Ecto neural progenitor cell (in vitro differentiated cells): ENCODE results near the gene ENTPD7.
A peak's percentile ranks its signal among the peaks of the same experiment; 100 is the strongest.
"Not testable (repeated sequence)": the region's sequence is repeated elsewhere in the genome, so short reads cannot be mapped to it uniquely, and the experiment has no call there.

Experiments
- DNase-seq: peaks from one replicate; pipeline ENCODE4 v3.0.0-alpha.2; 2018; ENCODE audit warnings: low spot score

Gene ENTPD7

GRCh38 chr10:99685597-99685967, 26.3 kb downstream of the ENTPD7 start:
- DNase-seq, result no peak

- no peak for DNase-seq
These were observed 30.2 kb downstream of the ENTPD7 start for GRCh38 chr10:99689461-99689860.

GRCh38 chr10:99693933-99694583, 34.7 kb downstream of the ENTPD7 start:
- DNase-seq, result no peak

- DNase-seq, result no peak
These were observed 36.5 kb downstream of the ENTPD7 start for GRCh38 chr10:99695761-99696160.

DNA sequence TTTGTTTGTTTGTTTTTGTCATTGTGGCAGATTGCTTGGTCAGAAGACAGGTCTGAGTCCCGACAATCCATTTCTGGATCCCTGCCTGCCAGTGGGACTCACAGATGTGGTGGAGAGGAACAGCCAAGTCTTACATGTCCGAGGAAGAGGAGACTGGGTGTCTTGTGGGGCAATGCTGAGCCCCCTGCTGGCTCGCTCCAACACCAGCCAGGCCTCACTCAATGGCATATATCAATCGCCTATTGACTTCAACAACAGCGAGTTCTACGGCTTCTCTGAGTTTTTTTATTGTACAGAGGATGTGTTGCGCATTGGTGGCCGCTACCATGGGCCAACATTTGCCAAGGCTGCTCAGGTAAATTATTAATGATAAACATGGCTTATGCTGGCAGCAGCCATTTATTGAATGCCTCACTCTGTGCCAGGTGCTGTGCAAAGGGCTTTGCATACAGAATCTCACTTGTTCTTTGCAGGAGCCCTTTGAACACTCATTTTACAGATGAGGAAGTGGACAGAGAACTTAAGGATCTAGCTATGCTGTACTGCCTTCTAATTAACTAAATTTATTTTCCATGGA, 39.3 kb downstream of the ENTPD7 start:
- no peak for DNase-seq

GRCh38 chr10:99700649-99701048, 41.3 kb downstream of the ENTPD7 start:
- DNase-seq, result no peak

- DNase-seq, result no peak
These were observed 49.2 kb downstream of the ENTPD7 start for GRCh38 chr10:99708428-99709012.

DNA sequence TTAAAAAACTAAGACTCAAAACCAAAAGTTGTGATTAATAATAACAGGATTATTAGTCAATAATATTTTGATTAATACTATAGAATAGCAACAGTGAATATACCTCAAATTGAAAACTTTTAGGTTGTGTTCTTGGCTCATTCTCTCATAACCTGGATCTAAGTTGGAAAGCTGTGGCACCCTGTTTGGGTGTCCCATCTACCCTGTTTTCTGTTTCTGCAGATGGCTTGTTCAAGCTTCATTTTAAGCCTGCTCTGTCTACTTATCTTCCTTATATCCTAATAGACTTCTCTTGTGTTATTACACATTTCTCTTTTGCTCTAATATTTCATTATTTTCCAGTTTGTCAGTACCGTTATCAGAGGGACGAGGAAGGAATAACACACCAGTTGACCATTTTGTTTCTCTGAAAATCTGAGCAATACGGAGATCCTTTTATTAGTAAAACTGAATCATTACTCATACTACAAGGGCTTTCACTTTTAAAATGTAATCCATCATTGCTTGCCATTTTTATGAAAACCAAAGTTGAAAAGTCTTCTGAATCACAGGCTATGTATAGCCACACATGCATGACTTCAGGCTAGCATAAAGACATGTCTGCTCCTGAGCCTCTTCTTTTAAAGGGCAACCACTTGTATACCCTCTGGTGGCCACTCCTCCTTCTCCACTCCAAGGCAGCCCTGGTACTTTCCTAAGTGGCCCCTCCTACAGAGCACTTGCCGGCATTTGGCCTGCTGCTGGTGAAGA, 50.3 kb downstream of the ENTPD7 start:
- no peak for DNase-seq

- no peak for DNase-seq
These were observed 51.9 kb downstream of the ENTPD7 start for GRCh38 chr10:99711129-99711719.

- DNase-seq, result no peak
These were observed 55.1 kb downstream of the ENTPD7 start for GRCh38 chr10:99714446-99714845.

DNA sequence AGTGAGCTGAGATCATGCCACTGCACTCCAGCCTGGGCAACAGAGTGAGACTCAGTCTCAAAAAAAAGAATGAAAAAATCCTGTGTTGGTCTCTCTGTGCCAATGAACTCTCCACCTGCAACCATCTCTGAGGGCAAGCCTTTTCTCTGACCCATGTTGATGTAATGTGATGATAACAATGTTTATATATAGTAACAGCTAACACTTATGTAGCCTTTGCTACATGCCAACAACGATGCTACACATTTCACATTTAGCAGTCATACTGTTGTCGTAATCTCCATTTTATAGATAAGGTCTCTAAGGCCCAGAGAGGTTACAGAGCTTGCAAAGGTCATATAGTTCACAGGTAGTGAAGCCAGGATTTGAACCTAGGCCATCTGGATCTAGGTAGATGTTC, 61.1 kb downstream of the ENTPD7 start:
- DNase-seq, result no peak

- DNase-seq, result no peak
These were observed 70.7 kb downstream of the ENTPD7 start for GRCh38 chr10:99730026-99730425.

- no peak for DNase-seq
These were observed 72.2 kb downstream of the ENTPD7 start for GRCh38 chr10:99731306-99732032.

DNA sequence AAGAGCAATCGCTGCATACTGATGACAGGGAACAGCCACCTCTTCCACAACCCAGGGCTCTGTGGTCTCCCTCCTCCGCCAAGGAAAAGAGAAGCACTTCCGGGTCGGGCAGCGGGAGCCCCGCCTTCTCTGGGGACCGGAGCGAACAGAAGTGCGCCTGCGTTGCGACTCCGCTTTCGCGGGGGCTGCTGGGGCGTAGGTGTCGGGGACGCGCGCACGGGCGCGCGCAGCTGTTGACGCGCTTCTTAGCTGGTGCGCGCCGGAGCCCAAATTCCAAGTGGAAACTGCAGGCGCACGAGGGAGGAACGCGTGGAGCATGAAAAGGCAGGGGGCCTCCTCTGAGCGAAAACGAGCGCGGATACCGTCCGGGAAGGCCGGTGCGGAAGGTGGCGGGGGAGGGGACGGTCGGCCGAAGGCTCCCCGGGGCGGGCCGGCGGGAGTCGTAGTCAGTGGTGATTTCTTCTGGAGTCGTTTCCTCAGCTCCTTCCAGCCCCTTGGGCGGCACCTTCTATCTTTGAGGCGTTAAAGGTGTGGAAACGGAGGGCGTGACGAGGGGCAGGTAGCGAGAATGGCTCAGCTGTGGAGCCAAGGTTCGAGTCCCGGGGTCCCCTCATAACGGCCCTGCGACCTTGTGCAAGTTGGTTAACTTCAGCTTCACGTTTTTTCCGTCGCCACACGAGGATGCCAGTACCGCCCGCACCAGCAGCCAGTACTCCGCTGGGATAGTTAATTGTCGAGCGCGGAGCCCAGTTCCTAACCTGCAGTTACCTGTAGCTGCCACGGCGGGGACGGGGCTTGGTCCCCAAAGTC, 72.9 kb downstream of the ENTPD7 start, which contains the start of the genes COX15 and CUTC:
Gene COX15, minus strand, starts transcription at position 95 of the 810 bp plus-strand sequence. Its CDS starts 78 bp downstream, at position 17.
Gene CUTC, plus strand, starts transcription at position 202 of the 810 bp plus-strand sequence. Its CDS starts 115 bp downstream, at position 317.
- DNase-seq, result peak; percentile 97

GRCh38 chr10:99733366-99733765, 74.1 kb downstream of the ENTPD7 start:
- DNase-seq, result no peak

DNA sequence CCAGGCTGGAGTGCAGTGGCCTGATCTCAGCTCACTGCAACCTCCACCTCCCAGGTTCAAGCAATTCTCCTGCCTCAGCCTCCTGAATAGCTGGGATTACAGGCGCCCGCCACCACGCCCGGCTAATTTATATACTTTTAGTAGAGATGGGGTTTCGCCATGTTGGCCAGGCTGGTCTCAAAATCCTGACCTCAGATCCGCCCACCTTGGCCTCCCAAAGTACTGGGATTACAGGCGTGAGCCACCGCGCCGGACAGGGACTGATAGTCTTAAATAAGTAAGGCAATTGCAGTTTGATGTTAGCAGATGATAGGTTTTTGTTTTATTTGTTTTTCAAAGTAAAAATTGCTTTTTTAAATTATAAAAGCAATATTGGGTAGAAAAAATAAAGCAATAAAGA, 74.8 kb downstream of the ENTPD7 start:
- DNase-seq, result not testable (repeated sequence)

GRCh38 chr10:99740260-99740659, 81.0 kb downstream of the ENTPD7 start:
- DNase-seq, result no peak

GRCh38 chr10:99740933-99741559, 81.7 kb downstream of the ENTPD7 start:
- DNase-seq, result no peak

DNA sequence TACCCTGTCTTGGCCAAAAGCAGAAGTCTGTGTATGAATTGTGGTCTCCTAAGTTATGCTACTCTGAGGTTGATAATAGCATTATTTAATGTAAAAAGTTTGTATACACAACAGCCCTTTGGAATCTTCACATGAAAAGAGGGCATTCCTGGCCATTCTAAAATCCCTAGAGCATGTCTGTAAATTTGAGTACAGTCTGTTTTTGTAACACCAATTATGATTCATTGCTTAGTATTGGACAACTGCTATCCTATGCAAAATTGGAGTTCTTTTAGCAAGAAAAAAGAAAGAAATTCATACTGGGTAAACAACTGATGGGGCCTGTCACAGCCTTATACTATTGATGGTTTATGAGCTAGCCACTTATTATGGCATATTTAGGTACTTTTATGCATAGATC, 82.9 kb downstream of the ENTPD7 start:
- no peak for DNase-seq

DNA sequence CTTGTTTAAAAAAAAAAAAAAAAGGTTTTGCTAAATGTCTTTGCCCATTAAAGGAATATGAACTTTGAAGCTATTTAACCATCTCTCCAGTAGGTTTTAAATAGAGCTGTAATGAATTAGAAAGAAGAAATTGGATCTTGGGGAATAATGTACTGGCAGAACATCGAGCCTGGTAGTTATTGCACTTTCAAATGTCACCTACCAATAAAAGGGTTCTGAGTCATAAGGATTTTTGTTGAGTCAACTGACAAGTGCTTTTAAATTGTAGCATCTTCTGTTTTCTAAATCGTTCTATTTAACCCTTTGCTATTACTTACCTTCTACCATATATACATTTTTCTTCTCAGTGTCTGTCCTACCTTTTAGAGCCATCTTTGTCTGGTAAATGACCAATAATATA, 83.4 kb downstream of the ENTPD7 start:
- DNase-seq, result no peak
